Retinal pigment epithelial cell (primary cell): ENCODE results near the gene MMP17.

Experiments
- DNase-seq: peaks from one replicate; pipeline ENCODE4 v3.0.0-alpha.2; 2010; ENCODE audit warnings: low read depth
- H3K4me3 ChIP-seq: 2 replicates; pipeline ENCODE4 v1.5.1; 2011; ENCODE audit warnings: mild to moderate bottlenecking, low read length, control low read depth, moderate library complexity
- TF ChIP-seq, protein P1 (sequence below): conservative IDR thresholded peaks from 2 replicates; pipeline ENCODE4 v1.5.1; 2011; ENCODE audit warnings: low read depth, low read length, control low read depth, inconsistent platforms

MMP17 gene

DNA sequence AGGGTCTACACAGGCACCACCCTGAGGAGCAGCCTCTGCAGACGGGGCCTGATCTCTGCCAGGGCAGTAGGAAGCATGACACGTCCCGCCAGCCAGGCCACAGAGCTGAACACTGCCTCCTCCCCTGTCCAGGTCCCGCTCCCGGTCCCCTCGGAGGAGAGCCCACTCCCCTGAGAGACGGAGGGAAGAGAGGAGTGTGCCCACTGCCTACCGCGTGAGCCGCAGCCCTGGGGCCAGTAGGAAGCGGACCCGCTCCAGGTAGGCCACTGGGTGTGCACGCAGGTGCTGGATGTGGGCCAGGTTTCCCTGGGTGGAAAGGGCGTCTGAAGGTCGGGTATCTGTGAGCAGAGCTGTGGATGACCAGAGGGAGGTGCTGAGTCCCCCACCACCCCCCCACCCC is 41.9 kb upstream of the MMP17 start:
- TF ChIP-seq, protein P1, sequence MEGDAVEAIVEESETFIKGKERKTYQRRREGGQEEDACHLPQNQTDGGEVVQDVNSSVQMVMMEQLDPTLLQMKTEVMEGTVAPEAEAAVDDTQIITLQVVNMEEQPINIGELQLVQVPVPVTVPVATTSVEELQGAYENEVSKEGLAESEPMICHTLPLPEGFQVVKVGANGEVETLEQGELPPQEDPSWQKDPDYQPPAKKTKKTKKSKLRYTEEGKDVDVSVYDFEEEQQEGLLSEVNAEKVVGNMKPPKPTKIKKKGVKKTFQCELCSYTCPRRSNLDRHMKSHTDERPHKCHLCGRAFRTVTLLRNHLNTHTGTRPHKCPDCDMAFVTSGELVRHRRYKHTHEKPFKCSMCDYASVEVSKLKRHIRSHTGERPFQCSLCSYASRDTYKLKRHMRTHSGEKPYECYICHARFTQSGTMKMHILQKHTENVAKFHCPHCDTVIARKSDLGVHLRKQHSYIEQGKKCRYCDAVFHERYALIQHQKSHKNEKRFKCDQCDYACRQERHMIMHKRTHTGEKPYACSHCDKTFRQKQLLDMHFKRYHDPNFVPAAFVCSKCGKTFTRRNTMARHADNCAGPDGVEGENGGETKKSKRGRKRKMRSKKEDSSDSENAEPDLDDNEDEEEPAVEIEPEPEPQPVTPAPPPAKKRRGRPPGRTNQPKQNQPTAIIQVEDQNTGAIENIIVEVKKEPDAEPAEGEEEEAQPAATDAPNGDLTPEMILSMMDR = no peak
- no peak for DNase-seq
- H3K4me3 ChIP-seq = no peak overlapping the region

DNA sequence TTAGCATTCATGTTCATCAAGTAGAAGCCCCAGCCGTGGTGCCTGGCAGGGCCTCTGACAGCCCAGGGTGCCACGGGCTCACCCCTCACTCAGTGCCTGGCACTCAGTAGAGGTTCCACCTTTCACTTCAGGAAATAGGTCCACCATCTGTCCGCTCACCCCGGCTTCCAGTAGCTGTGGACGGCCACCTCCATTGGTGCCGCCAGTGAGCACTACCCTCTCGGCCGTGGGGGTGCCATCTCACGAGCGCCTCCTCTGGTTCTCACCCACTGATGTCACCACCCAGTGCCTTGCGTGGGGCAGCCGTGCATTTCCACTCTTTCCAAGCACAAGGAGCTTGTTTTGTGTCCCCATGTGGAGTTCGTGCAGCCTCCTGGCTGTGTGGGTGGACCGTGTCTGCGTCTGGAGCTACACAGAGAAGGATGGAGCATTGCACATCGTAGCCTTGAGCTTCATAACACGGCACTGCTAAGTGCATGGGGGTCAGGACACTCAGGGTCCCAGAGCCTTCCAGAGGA is 41.0 kb upstream of the MMP17 start:
- H3K4me3 ChIP-seq = no peak overlapping the region
- no peak for DNase-seq
- TF ChIP-seq, protein P1 = no peak

GRCh38 chr12:131788070-131788469 is 40.1 kb upstream of the MMP17 start:
- TF ChIP-seq, protein P1 = no peak
- DNase-seq = no peak
- H3K4me3 ChIP-seq = no peak overlapping the region

DNA sequence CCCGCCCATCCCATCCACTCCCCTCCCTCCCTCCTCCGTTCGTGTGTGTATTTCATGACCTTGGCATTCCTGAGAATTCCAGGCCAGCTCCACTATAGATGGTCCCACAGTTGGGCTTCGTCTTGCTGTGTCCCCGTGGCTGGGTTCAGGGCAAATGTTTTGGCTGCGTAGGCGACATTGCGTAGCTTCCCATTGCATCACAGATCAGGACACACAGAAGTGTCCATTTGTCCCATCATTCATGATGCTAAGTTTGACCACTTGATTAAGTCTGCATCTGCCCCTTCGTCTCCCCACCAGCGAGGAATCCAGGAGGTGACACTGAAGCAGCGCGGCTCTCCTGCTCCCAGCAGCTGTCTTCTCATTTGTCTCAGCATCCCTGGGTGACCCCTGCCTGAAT is 38.6 kb upstream of the MMP17 start:
- TF ChIP-seq, protein P1 = no peak
- DNase-seq = no peak
- no peak overlapping the region for H3K4me3 ChIP-seq

- TF ChIP-seq, protein P1 = no peak
- DNase-seq = no peak
- no peak overlapping the region for H3K4me3 ChIP-seq
Measured at GRCh38 chr12:131793243-131794022, 34.8 kb upstream of the MMP17 start.

DNA sequence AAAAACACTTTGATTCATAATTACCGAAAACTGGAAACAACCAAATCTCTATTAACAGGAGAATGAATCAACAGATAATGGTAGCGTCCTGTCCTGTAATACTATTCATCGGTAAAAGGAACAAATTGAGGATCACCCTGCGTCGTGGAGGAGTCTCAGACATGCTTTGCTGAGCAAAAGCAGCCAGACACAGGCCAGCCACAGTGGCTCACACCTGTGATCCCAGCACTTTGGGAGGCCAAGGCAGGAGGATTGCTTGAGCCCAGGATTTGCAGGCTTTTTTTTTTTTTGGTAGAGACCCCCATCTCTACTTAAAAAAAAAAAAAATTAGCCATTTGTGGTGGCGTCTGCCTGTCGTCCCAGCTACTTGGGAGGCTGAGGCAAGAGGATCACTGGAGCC is 34.1 kb upstream of the MMP17 start:
- H3K4me3 ChIP-seq = no peak overlapping the region
- no peak for DNase-seq
- TF ChIP-seq, protein P1 = no peak

DNA sequence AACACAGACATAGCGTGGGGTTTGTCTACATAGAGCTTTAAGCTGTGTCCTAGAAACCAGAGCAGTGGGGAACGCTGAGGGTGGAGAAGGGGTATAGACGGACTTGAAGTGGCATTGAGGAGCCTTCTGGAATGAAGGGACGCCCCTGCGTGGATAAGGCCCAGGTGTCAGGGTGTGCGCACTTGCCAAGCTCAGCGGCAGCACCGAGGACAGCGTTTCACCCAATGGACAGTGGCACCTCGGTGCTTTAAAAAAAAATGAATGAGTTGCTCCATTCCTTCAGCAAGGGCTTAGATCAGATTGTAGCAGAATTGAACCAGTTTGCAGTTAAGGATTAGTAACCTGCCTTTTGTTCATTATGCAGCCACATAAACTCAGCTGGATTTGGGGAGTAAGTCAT is 33.6 kb upstream of the MMP17 start:
- H3K4me3 ChIP-seq = no peak overlapping the region
- TF ChIP-seq, protein P1 = no peak
- no peak for DNase-seq
